ENCODE data around the gene OVCA2.

Gene OVCA2

GRCh38 chr17:2055292-2056205 lies 13.7 kb downstream of the OVCA2 start:
- no peak for DNase-seq

- no peak for DNase-seq
Measured at GRCh38 chr17:2056206-2057174, 14.7 kb downstream of the OVCA2 start.

- no peak for DNase-seq
Measured at GRCh38 chr17:2057175-2057759, 15.4 kb downstream of the OVCA2 start.

GRCh38 chr17:2057760-2058585 lies 16.2 kb downstream of the OVCA2 start:
- no peak for DNase-seq

GRCh38 chr17:2058586-2059546 lies 17.0 kb downstream of the OVCA2 start:
- DNase-seq, result no peak

GRCh38 chr17:2059547-2060384 lies 17.9 kb downstream of the OVCA2 start:
- no peak for DNase-seq

- DNase-seq, result no peak
Measured at GRCh38 chr17:2060385-2060658, 18.5 kb downstream of the OVCA2 start.

- no peak for DNase-seq
Measured at GRCh38 chr17:2060681-2061440, 19.0 kb downstream of the OVCA2 start.

GRCh38 chr17:2061441-2061958 lies 19.7 kb downstream of the OVCA2 start:
- no peak for DNase-seq

- no peak for DNase-seq
Measured at GRCh38 chr17:2062571-2063183, 20.9 kb downstream of the OVCA2 start.

GRCh38 chr17:2063261-2064146 lies 21.7 kb downstream of the OVCA2 start:
- DNase-seq, result no peak

- no peak for DNase-seq
Measured at GRCh38 chr17:2064147-2064489, 22.3 kb downstream of the OVCA2 start.

GRCh38 chr17:2064520-2064971 lies 22.7 kb downstream of the OVCA2 start:
- no peak for DNase-seq

- no peak for DNase-seq
Measured at GRCh38 chr17:2064980-2065785, 23.4 kb downstream of the OVCA2 start.

- no peak for DNase-seq
Measured at GRCh38 chr17:2065949-2066400, 24.2 kb downstream of the OVCA2 start.

- DNase-seq, result no peak
Measured at GRCh38 chr17:2067048-2067561, 25.3 kb downstream of the OVCA2 start.

GRCh38 chr17:2067608-2068024 lies 25.8 kb downstream of the OVCA2 start:
- DNase-seq, result no peak
